NCI-H510A (cell line): ENCODE data around the gene DPP6.

Experiments
- DNase-seq: peaks from one replicate; lab custom pipeline; 2025; lab: John Stamatoyannopoulos, UW

Gene DPP6

DNA sequence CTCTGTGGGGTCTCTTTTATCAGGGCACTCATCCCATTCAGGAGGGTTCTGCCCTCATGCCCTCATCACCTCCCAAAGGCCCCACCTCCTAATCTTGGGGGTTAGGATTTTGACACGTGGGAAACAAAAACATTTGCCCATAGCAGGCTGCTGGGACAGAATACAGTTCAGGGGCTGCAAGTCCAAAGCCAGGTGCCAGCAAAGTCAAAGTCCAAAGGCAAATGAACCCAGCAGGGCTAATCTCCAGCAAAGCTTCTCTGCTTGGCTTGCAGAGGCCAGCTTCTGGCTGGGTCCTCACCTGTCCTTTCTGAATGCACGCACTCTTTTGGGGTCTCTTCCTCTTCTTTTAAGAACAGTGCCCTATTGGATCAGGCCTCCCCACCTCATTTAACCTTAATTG lies 359.9 kb downstream of the DPP6 start:
- DNase-seq, result no peak

DNA sequence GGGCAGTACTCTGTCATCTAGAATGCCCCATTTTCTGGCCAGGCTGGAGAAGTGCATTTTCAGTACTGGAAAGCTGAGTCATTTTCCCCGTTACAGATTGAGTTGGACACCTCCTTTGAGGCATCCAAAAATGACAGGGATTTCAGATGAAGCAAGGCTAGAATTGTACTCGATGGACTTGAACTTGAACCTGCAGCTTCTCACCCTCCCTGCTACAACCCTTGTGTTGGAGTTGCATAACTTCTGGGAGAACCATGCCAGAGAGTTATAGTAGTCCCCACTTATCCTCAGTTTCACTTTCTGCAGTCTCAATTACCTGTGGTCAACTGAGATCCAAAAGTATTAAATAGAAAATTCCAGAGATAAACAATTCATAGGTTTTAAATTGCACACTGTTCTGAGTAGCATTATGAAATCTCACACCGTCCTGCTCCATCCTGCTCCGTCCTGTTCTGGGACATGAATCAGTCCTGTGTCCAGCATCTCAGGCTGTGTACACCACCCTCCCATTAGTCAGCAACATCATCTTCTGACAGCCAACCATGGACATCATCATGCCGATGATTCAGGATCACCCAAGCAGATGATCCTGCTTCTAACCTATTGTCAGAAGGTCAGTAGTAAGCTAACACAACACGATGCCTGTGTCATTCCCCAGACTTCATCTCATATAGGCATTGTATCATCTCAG lies 363.7 kb downstream of the DPP6 start:
- no peak for DNase-seq

DNA sequence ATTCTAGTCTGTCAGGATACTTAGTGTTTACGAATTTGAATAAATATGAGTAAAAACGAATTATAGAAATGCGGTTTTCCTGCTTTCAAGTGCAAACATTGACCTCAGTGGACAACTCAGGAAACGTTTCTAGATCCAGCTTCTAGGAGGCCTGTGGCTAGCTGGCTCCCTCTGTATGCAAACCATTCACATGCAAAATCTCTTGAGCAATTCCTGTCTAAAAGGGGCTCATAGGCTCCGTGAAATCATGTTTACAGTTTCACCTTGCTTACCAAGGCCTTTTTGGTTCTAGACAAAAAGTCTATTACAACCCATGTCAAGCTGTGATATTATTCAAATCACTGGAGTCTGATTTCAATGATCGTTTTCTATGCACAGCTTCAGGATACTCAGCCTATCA lies 364.5 kb downstream of the DPP6 start:
- no peak for DNase-seq

DNA sequence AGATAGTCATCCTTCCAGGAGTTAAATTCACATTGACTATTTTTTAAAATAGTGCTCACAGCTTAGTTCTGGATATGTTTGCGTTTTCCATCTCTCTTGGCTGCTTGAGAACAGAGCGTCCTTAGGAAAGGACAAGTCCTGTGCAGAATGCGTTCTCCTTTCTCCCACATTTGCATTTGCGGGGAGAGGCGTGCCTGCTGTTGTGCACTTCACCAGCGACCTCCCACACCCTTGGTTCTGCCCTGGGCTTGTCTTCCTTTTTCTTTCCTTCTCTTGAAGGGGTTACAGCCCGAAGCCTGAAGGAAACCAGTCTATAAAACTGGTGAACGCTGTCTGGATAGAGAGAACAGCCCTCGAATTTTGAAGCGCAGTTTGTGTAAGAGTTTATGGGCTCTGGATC lies 367.1 kb downstream of the DPP6 start:
- no peak for DNase-seq

DNA sequence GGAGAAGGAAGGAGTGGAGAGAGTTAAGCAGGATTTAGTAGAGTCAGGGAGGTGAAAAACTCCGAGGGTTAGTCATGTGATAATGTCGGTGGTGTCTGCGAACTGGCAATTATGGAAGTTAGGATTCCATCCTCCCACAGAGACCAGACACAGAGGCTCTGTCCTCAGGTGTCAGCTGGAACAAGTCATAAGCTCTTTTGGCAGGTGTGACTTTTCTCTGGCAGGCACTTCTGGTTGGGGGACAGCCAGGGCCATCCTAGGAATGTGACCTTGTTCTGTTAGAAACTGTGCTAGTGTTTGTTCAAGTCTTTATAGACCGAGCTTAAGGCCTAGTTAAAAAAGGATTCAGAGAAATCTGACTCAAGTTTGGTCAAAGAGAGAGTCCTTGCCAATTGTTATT lies 371.0 kb downstream of the DPP6 start:
- DNase-seq, result no peak

DNA sequence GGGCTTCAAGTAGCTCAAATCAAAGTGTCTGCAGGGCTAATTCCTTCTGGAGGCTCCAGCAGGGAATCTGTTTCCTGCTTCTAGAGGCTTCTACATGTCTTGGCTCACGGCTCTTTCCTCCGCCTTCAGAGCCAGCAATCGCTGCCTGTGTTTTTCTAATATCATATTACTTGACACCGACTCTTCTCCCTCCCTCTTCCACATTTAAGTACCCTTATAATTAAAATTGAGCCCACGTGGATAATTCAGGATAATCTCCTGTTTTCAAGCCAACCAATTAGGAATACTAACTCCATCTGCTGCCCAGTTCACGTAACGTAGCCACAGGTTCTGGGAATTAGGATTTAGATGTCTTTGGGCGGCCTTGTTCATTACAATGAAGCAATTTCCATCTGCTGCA lies 372.2 kb downstream of the DPP6 start:
- no peak for DNase-seq

DNA sequence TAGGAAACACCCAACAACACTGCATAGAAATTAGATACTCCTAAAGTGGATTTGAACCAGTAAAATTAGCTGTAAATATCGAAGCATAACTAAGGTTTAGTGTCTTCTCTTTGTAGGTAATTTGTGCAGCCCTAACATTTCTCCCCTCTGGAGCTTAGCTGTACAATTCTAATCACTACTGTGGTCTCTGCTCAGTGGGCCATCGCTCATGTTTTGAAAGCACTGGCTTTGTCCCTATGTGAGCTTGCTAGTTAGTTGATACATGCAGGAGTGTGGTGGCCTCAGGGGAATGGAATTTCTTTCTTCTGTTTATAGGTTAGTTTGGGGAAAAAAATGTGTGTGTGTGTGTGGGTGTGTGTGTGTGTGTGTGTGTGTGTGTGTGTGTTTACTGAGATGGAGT lies 373.1 kb downstream of the DPP6 start:
- DNase-seq, result no peak

DNA sequence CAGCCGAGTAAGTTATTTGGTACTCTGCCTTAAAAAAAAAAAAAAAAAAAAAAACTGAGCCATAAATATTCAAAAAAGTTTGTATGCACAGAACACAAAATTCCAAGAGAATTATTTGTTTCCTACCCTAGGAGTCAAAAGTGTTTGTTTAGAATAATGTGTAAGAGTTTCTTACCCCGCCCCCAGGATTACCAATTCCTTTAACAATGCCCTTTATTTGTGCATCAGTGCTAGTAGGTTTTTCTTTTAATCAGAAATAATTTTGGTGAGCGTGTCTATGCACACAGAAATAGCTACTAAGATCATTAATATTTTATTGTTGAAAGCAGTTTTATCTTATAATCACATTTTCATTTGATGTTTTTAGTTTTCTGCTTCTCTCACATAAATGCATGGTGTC lies 374.6 kb downstream of the DPP6 start:
- DNase-seq, result no peak

DNA sequence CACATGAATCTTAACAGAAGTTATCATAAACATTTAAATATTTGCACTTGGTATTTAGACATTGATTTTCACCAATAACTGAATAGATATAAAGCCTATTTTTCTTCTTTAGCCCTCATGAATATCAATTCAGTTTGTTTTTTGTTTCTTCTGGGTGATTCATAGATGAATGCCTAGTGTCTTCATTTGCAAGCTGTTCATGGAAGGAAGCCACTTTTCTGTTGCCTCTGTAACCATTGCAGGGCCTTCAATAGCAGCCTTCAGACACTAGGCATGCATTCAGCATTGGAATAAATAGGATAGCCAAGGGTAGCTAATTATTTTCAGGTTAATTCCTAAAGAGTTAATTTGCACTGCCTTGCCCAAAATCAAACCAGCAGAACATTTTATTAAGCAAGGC lies 375.3 kb downstream of the DPP6 start:
- no peak for DNase-seq

DNA sequence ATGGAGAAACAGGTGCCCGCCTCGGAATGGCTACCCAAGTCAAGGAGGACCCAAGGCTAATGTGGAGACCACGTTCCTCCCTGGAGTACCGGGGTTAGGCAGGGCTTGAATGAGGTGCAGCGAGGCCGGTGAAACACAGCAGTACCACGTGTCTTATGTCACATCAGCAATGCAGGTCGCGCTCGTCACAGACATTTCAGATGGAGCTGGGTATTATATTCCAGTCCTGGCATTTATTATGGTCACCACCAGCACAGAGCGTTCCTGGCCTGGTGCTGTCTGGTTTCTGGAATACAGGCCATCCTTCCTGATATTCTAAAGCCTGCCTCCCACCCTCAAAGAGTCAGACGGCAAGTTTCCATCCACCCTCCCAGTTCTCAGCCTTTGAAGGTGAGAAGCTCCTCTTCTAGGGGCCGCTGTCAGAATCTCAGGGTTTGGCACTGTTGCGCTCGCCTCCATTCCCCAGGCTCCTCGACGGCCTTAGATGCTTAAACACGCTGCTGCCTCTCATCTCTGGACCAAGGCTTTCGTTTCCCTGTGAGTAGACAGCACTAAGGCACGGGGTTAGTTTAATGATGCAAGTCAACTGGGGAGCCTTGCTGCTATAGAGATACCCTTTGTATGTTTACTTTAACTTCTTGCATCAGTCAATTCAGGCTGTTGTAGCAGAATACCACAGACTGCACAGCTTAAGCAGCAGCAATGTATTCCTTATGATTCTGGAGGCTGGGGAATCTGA lies 377.6 kb downstream of the DPP6 start:
- DNase-seq, result no peak

DNA sequence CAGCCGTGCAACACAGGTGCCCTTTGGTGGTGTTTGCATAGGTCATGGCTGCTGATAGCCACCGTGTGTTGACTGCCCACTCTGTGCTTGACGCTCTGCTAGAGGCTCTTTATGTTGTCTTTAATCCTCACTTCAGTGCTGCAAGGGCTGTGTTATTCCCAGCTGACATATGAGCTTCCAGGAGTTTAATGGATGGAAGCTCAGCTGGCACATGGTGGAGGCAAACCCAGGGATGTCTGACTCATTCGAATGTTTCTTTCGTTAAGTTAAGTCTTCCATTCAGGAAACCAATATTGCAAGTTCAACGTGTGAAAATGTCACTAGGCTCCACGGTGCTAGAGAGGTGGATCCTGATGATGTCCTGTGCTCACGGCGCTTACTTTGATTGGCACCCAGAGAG lies 378.4 kb downstream of the DPP6 start:
- no peak for DNase-seq

DNA sequence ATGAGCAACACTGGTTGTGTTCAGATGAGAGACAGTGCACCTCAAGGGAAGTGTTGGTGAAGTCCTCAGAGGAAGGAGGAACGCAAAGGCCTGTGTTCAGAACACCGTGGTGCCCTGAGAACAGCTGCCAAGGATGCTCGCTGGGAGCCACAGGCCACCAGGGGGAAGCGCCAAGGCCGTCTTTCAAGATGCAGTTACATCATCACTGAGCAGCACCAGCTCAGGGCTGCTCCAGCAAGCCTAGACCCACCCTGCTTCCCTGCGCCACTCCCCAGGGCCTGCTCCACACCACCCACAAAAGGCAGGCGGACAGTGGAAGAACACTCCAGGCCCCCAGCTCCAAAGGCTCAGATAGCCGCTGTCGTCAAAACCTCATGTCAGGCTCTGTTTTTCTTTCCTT lies 378.8 kb downstream of the DPP6 start:
- no peak for DNase-seq

DNA sequence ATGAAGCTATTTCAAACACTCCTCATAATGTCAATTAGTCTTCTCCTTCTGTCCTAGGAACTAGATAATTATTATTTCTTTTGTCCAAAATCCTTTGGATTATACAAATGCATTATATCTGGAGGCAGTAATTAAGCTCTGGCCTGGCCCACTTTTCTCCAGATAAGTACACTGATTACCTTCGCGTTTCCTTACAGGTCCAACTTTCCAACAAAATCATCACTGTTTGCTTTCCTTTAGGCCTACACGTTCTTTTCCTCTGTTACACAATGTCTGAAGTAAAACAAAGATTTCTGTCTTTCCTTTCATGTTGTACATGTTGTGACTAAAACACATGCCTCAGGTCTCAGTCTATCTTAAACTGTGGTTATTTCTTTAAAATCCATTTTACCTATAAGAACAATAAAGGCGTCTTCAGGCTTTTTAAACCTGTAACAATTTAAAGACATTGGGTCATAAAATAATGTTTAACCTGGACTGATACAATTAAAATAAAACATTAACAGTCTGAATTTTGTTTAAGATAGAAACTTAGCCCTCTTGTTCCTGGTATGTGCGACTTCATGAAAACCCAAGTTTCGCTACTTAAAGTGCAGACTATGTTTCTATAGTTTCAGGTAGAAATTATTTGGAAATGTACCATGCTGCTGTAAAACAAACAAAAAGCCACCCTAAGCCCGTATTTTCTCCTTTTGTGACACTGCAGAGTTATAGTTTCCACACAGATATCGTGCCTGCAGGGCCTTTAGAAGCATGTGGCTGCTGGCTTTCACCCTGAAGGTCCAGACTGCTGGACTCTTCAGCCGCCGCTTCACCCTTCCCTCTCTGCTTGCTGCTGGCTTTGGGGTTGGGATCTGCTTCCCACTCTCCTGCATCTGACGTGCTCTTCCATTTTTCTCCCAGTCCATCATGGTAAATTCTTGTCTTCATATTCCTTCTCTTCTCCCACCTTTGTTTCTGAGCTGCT lies 381.7 kb downstream of the DPP6 start:
- no peak for DNase-seq

DNA sequence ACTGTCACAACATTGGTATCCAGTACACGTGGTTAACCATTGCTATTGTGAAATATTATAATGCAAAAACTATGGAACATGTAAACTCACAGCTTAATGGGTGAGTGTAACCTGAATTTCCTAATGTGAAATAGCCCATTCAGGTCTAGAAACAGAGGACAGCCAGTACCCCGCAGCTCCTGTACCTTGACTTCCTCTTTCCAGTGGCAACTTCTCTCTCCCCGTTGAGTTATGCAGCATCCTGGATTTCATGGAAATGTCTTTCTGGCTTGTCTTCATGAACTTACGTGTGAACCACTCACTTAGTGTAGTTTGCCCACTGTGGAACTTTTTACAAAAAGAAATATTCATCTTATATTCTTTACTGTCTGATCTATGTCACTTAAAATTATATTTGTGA lies 384.4 kb downstream of the DPP6 start:
- DNase-seq, result no peak

DNA sequence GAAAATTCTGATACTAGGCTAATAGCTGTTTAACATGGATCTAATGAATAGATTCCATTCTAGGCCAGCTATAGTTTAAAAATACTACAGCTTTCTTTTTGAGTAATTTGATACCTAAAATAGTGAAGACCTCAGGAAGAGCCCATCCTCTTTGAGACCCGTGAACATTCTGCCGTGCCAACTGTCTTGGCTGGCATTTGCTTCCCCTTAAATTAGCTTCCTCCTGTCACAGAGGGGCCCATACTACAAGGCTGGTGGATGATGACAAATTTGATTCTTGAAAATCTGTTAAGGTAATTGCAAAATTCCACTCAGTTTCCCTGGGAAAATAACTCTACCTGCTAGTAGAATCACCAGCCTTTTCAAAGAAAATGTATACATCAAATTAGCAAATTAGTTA lies 385.0 kb downstream of the DPP6 start:
- no peak for DNase-seq

DNA sequence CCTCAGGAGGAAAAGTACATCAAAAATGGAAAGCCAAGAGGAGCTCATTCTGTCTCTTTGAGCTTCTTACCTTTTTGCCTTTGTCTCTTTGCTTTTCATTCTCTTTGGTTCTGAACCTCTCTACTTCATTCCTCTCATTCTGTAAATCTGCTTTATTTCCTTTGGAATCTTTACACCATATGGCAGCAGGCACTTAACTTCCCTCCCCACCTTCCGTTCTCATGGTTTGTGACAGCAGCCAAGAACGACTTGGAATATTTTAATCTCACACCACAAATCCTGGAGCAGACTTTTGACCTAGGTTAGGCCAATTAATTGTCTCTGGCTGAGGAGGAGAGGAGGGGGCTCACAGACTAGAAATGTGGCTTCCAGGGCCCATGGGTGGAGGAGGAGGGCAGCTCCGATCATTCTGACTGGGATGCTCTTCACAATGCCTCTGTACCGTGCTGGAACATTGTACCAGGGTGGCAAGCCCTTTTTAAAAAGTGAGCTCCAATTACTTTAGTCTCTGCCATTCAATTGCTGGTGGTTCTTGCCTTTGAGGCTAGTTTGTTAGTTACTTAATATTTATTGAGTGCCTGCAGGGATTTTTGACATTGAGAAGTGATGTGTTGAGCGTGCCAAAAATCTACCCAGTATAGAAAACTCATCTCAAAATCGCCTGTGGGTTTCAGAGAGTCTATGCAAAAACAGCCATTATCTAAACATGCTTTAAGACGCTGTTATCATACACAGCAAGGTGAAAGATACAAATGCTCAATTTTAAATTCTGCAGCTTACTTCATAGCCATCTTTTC lies 386.6 kb downstream of the DPP6 start:
- DNase-seq, result no peak

DNA sequence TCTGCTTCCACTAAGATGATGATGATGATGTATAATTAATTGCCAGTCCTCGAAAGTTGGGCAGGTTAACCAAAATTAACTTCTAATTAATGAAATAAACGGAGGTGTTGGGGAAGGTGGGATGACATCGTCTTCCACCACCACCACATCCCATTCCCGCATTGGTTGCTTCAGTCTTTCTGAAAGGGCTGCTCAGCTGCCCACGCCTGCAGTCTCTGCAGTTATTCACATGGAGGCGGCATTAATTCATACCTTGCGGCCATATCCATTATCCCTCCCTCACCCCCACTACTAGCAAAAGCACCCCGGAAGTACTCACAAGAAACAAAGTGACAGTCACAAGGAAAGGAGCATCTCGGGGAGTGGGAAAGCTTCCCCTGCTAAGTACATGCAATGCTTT lies 387.9 kb downstream of the DPP6 start:
- no peak for DNase-seq

DNA sequence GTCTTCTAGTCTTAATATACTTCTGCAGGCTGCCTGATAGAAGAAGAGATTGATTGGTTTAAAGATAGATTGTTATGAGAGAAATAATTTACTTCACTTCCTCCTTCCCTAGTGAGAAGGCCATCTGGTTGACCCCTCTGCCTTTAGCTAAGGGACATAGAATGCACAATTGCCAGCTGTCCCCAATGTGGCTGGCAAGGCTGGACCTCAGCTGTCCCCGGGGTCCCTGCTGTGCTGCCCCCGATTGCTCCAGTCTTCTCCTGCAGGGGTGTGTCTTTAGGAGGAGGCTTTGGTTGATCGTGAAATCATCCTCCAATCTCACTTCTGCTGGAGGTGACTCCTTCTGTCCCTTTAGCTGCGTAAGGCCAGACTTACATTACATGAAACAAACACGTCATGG lies 388.5 kb downstream of the DPP6 start:
- no peak for DNase-seq

DNA sequence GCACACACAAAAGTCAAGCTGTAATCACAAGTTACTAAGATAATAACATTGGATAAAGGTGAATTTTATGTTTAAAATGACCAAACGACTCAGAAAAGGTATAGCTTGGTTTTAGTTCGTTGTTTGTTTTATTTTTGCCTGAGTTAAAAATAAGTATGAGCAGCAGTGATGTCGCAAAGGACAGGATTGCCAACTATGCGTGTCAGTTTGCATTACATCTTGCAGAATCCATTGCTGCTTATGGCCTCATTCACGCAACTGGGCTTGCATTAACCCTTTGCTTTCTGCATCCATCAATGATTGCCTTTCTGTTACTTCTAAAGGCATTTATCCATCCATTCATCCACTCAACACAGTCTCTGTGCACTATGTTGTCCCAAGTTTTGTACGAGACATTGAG lies 389.6 kb downstream of the DPP6 start:
- no peak for DNase-seq

DNA sequence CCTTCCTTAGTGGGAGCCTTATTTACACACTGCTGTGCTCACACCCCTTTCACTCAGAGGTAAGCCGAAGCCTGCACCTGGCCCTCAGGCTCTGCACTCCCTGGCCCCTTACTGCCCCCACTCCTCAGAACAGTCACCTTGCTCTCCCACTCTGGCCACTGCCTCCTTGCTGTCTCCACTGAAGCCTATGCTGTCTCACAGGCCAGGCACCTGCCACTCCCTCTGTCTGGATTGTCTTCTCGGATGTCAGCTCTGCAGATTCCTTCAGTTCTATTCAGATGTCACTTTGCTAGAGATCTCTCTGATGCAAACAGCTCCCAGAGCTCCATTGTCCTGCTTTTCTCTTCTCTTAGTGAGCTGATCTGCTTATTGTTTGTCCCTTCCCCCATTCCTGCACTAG lies 390.7 kb downstream of the DPP6 start:
- no peak for DNase-seq

DNA sequence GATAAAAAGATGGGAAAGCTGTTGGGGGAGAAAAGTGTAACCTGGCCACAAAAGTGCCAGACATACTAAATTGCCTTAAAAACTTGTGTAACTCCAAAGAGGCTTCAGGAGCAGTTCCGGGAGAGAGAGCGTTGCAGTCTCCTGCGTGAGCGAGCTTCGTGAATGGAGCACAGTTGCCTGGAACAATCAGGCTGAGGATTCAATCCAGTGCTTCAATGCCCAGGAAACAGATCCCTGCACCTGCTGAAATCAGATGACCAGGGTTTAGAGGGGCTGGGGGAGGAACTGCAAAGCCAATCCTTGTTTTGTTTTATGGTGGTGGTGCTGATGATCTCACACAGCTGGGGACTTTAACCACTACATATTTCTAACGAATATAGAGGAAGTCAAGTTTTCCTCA lies 398.3 kb downstream of the DPP6 start:
- no peak for DNase-seq
